Measurements from ENCODE around the gene HMMR. TPM values are rescaled to one million over a fixed set of nuclear protein-coding genes. Genes with fewer than 3 reads are reported as not detected.

HMMR gene
- total RNA-seq, 4 donors from 2014 or later: 0.66 to 1.0 (median 0.84) TPM

DNA sequence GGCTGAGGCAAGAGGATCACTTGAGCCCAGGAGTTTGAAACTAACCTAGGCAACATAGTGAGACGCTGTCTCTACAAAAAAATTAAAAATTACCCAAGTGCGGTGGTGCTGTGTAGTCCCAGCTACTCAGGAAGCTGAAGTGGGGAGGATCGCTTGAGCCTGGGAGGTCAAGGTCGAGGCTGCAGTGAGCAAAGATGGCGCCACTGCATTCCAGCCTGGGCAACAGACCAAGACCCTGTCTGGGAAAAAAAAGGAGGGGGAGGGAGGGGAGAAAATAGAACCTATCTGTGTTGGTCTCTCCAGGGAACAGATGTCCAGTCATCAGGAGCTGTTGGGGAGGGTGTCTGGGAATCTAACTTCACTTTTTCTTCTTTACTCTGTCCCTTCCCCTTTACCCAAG lies 69.3 kb downstream of the HMMR start:
- DNase-seq (ENCODE audit: low spot score in 2 of 2): no peak
- no peak overlapping the region for H3K4me3 ChIP-seq
- H3K27me3 ChIP-seq: no peaks in the 10 kb centered on the region
- TF ChIP-seq EP300 (IDR thresholded peaks at IDR 0.05): no peak
- TF ChIP-seq POLR2A (IDR thresholded peaks at IDR 0.05): no peak
- TF ChIP-seq, protein P1, sequence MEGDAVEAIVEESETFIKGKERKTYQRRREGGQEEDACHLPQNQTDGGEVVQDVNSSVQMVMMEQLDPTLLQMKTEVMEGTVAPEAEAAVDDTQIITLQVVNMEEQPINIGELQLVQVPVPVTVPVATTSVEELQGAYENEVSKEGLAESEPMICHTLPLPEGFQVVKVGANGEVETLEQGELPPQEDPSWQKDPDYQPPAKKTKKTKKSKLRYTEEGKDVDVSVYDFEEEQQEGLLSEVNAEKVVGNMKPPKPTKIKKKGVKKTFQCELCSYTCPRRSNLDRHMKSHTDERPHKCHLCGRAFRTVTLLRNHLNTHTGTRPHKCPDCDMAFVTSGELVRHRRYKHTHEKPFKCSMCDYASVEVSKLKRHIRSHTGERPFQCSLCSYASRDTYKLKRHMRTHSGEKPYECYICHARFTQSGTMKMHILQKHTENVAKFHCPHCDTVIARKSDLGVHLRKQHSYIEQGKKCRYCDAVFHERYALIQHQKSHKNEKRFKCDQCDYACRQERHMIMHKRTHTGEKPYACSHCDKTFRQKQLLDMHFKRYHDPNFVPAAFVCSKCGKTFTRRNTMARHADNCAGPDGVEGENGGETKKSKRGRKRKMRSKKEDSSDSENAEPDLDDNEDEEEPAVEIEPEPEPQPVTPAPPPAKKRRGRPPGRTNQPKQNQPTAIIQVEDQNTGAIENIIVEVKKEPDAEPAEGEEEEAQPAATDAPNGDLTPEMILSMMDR (IDR thresholded peaks at IDR 0.05): no peak
- no peaks in the 10 kb centered on the region for H3K4me1 ChIP-seq
- H3K36me3 ChIP-seq: no peaks in the 10 kb centered on the region
- no peaks in the 10 kb centered on the region for H3K9me3 ChIP-seq
- no peak overlapping the region for H3K27ac ChIP-seq
- WGBS, 2 donors: 43 to 61% methylated on average over 5 of the region's 5 CpGs

DNA sequence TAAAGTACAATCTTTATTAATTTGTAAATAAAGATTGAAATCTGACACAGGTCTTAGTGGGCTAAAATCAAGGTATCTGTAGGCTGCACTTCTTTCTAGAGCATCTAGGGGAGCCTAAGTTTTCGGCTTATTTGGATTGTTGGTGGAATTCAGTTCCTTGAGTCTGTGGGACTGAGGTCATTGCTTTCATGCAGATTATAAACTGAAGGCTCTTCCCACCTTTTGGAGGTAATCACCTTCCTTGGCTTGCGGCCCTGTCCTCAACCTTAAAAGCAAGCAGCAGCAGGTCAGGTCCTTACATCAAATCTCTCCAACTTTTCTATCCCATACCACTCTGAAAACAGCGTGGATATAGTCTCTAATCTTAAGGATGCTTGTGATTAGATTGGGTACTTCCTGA lies 70.8 kb downstream of the HMMR start:
- Histone ChIP-seq H3K9me3 (no peaks in the 10 kb centered on the region), H3K4me3 (no peak overlapping the region), H3K27me3 (no peaks in the 10 kb centered on the region), H3K27ac (no peak overlapping the region), H3K36me3 (no peaks in the 10 kb centered on the region), H3K4me1 (no peaks in the 10 kb centered on the region)
- DNase-seq (ENCODE audit: low spot score in 2 of 2): no peak
- no peak for TF ChIP-seq EP300 (IDR thresholded peaks at IDR 0.05)
- 89 to 97% methylated on average over 3 of the region's 3 CpGs for WGBS, 2 donors

DNA sequence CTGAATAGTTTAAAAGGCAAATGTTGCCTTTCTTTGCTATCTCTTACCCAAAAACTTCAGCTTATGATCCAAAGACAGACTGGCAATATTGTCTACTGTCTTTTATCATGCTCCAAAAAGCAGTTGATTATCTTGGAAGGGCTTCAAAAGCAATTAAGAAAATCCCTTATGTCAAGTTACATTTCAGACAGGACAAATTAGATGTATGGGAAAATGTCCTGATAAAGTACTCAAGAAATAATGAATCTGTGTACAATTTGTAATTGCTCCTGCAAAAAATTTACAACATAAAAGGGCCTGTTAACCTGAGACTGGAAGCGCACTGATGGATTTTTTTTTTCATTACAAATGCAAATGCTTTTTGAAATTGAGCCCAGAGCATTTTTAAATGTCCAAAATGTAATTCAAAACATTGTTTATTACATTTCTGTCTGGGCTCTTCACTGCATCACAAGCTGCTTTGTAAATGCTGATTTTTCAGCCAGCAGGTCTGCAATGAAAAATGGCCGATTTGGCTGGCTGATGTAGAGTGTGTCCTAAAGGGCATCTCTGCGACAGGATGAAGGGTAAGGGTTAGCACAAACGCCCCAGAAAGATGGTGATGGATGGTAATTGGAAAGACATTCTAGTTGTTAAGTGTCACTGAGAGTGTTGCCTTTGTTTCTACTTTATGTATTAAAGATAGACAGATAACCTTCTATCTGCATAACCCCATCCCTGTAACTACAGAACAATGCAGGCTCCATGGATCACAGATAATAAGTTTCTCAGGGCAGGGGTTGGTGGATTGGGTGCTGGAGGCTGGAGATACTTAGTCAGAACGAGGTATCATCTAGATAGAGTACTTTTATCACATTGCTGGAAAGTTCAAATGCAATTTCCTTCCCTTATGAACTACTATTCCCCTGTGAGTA lies 72.0 kb downstream of the HMMR start:
- Histone ChIP-seq H3K27ac (no peak overlapping the region), H3K9me3 (no peaks in the 10 kb centered on the region), H3K4me3 (no peak overlapping the region), H3K4me1 (no peaks in the 10 kb centered on the region), H3K36me3 (no peaks in the 10 kb centered on the region), H3K27me3 (no peaks in the 10 kb centered on the region)
- TF ChIP-seq EP300 (IDR thresholded peaks at IDR 0.05) (no peak), POLR2A (IDR thresholded peaks at IDR 0.05) (no peak)
- TF ChIP-seq, protein P1 (IDR thresholded peaks at IDR 0.05): no peak
- DNase-seq (ENCODE audit: low spot score in 2 of 2): no peak
- WGBS, 2 donors: 46 to 49% methylated on average over 5 of the region's 5 CpGs

DNA sequence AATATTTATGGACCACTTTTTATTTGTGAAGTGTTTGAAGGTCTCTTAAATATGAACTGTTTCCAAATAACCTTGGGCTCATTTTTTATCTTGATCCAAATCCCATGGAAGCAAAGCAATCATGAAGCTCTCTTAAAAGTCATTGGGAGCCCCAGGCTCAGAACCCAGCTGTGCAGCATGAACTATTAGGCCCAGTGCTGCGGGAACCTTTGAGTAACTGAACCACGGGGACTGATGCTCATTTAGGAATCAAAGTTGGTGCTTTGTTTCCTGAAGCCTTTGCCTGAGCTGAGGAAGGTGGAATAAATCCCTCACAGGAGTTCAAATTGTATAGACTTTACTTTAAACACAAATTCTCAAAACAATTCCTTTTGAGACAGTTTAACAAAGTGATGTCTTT lies 72.8 kb downstream of the HMMR start:
- no peaks in the 10 kb centered on the region for H3K4me1 ChIP-seq
- 33 to 38% methylated on average over 2 of the region's 2 CpGs for WGBS, 2 donors

DNA sequence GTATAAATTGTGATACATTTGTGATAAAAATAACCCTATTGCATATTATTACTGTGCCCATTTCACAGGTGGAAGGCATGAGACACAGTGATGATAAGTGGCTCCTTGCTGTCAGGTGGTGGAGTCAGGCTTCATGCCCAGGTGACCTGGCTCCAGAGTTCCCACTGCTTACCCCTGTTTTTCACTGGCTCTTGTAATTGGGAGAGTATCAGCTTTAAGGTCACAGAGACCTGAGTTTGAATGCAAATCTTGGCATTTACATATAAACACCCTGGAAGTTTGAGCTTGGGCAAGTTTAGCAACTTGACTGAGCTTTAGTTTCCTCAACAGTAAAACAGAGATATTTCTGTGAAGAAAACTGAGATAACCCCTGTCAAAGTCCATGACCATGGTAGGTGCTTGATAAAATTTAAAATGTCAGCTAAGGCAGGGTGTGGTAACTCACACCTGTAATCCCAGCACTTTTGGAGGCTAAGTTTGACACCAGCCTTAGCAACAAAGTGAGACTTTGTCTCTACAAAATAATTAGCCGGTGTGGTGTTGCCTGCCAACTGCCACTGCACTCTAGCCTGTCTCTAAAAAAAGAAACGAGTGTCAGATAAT lies 74.2 kb downstream of the HMMR start:
- Histone ChIP-seq H3K9me3 (no peaks in the 10 kb centered on the region), H3K4me3 (no peak overlapping the region), H3K36me3 (no peaks in the 10 kb centered on the region), H3K27me3 (no peaks in the 10 kb centered on the region), H3K27ac (no peak overlapping the region), H3K4me1 (no peaks in the 10 kb centered on the region)
- TF ChIP-seq EP300 (IDR thresholded peaks at IDR 0.05) (no peak), POLR2A (IDR thresholded peaks at IDR 0.05) (no peak)
- TF ChIP-seq, protein P1 (IDR thresholded peaks at IDR 0.05): no peak
- no peak for DNase-seq (ENCODE audit: low spot score in 2 of 2)
- 57 to 66% methylated on average over 2 of the region's 2 CpGs for WGBS, 2 donors

More for the DNA sequence above, 72.8 kb downstream of the HMMR start:
- H3K27me3 ChIP-seq: no peaks in the 10 kb centered on the region
- TF ChIP-seq POLR2A (IDR thresholded peaks at IDR 0.05): no peak
- TF ChIP-seq EP300 (IDR thresholded peaks at IDR 0.05): no peak
- TF ChIP-seq, protein P1 (IDR thresholded peaks at IDR 0.05): no peak
- no peak for DNase-seq (ENCODE audit: low spot score in 2 of 2)
- H3K9me3 ChIP-seq: no peaks in the 10 kb centered on the region
- no peaks in the 10 kb centered on the region for H3K36me3 ChIP-seq
- no peak overlapping the region for H3K27ac ChIP-seq
- H3K4me3 ChIP-seq: no peak overlapping the region

All from tibial nerve (tissue), 4 donors.